RWPE1 (cell line): ENCODE results near the gene VIL1.

ENCODE experiments used
- CTCF ChIA-PET: fragments of 350-600 bp; sonication (Branson Sonifier 250); formaldehyde crosslinking; extraction: SDS; loops from one replicate; lab custom pipeline; 2021; lab: Yijun Ruan, JAX
- POLR2A ChIA-PET: fragments of 400-600 bp; formaldehyde crosslinking; extraction: SDS; loops from one replicate; lab custom pipeline; 2020; ENCODE audit warnings: antibody characterized with exemption; ENCODE audit not compliant: low non-redundant PET; lab: Yijun Ruan, JAX
- DNase-seq: peaks from one replicate; pipeline ENCODE4 v3.0.0; 2012; ENCODE audit warnings: low spot score
- H3K27ac ChIP-seq: fragments of 450-650 bp; 2 replicates; pipeline ENCODE4 v1.5.1; 2017
- TF ChIP-seq, protein P1 (sequence below): fragments of 450-650 bp; conservative IDR thresholded peaks from 2 replicates; pipeline ENCODE4 v1.5.1; 2017; ENCODE audit warnings: low read depth, mild to moderate bottlenecking

The VIL1 gene

DNA sequence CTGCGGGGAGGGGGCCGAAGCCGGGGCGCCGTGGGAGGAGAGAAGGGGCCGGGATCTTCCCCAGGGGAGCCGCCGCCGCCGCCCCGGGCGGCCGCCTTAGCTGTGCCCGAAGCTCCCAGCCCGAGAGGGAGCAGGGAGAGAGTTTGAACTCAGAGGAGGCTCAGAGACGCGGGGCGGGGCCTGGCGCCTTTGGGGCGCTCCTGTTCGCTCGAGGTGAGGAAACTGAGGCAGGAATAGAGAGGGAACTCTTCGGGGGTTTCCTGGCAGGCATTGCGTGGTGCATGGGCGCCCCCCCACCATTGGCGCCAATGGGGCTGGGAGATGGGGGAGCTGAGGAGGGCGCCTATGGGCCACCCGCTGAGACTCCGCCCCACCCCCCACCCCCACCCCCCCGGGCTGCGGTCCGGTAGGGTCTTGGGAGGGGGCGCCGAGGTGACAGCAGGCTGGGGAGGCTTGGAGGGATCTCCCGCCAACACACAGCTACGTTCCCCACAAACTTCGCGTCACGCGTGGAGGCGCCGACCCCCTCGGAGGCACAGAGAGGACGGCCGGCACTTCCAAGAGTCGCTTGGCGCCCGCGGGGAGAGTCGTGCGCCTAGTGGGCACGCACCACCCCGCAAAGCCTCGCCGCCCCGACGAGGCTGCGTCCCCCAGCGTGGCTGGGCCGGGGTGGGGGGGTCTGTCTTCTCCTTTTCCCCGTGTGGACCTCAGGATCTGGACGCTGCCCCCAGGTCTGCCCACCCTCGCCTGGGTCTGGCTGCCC, 18.6 kb upstream of the VIL1 start:
- TF ChIP-seq, protein P1, sequence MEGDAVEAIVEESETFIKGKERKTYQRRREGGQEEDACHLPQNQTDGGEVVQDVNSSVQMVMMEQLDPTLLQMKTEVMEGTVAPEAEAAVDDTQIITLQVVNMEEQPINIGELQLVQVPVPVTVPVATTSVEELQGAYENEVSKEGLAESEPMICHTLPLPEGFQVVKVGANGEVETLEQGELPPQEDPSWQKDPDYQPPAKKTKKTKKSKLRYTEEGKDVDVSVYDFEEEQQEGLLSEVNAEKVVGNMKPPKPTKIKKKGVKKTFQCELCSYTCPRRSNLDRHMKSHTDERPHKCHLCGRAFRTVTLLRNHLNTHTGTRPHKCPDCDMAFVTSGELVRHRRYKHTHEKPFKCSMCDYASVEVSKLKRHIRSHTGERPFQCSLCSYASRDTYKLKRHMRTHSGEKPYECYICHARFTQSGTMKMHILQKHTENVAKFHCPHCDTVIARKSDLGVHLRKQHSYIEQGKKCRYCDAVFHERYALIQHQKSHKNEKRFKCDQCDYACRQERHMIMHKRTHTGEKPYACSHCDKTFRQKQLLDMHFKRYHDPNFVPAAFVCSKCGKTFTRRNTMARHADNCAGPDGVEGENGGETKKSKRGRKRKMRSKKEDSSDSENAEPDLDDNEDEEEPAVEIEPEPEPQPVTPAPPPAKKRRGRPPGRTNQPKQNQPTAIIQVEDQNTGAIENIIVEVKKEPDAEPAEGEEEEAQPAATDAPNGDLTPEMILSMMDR: no peak
- CTCF ChIA-PET: interaction anchor here (0.6 to 0.7 kb wide), 2 partner anchors 53 to 894 kb away, joined by 3 to 4 read pairs; no protein-coding TSS in a partner anchor
- DNase-seq: peak; percentile 36
- POLR2A ChIA-PET: no interaction called here
- H3K27ac ChIP-seq: peak overlapping the region; percentile 99

DNA sequence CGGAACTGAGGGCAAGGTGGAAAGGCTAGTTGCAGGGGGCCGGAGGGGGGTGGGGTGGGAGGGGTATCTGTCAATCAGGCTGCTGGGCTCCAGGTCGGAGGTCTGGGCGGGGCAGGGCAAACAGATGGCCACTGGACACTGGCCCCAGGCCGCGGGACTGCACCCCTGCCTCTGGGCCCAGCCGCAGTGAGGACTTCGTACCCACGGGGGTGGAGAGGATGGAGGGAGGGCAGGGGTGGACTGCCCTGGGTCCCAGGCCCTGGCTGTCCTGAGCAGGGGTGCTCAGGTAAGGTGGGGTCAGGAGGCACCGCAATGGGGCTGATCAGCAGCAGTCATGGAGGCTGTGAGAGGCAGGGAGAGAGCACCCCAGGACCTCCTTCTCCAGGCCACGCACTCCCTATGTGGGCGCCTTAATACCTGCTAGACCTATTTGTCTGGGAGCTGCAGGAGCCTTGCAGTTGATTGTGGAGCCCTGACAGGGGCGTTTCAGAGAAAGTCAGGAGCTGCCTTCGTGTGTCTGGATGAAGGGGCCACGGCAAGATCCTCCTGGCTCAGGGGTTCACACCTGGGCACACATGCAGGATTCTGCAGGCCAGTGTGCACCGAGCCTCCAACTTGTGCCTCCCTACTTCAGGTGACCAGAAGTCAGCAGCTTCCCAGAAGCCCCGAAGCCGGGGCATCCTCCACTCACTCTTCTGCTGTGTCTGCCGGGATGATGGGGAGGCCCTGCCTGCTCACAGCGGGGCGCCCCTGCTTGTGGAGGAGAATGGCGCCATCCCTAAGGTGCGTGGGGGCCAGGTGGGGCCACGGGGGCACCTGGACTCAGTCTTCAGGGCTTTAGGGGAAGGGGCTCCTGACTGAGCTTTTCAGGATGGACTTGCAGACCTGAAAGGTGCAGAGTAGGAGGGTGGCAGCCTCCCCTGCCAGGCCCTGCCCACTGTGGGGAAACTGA, 17.7 kb upstream of the VIL1 start:
- no peak for DNase-seq
- TF ChIP-seq, protein P1: no peak
- ChIA-PET CTCF (interaction anchor here (0.7 kb wide), 1 partner anchor 97 kb away, joined by 3 read pairs; no protein-coding TSS in a partner anchor), POLR2A (no interaction called here)
- H3K27ac ChIP-seq: peak overlapping the region; percentile 99

DNA sequence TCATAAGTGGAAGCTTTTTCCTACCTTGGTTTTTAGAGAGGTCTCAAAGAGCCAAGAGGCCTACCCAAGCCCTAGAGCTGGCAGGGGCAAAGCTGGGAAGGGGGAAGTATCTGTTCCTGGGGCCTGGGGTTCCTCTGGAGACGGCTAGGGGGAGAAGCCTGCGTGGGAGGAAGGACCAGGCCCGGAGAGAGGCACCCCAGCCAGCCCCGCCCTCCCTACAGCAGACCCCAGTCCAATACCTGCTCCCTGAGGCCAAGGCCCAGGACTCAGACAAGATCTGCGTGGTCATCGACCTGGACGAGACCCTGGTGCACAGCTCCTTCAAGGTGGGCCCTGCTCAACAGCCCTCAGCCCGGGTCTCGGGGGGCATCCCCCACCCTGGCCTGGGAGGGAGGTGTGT, 17.0 kb upstream of the VIL1 start:
- ChIA-PET POLR2A (no interaction called here), CTCF (interaction anchor here (0.6 to 0.7 kb wide), 2 partner anchors 61 to 98 kb away, joined by 3 read pairs; no protein-coding TSS in a partner anchor)
- TF ChIP-seq, protein P1: no peak
- peak overlapping the region; percentile 99 for H3K27ac ChIP-seq
- DNase-seq: no peak

DNA sequence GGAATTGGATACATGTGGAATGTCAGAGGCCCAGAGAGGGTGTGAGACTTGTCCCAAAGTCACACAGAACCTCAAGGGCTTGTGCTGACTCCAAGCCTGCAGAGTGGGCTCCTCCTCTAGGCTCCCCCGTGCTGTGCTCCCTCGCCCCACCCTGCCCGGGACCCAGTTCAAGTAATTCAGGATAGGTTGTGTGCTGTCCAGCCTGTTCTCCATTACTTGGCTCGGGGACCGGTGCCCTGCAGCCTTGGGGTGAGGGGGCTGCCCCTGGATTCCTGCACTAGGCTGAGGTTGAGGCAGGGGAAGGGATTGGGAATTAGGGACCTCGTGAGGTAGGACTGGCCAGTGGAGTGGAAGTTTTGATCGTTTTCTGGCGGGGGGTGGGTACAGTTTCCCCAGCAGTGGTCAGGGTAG, 16.4 kb upstream of the VIL1 start:
- H3K27ac ChIP-seq: peak overlapping the region; percentile 99
- CTCF ChIA-PET: interaction anchor here (0.6 kb wide), 1 partner anchor 60 kb away, joined by 3 read pairs; no protein-coding TSS in a partner anchor
- DNase-seq: no peak
- TF ChIP-seq, protein P1: no peak
- POLR2A ChIA-PET: no interaction called here

DNA sequence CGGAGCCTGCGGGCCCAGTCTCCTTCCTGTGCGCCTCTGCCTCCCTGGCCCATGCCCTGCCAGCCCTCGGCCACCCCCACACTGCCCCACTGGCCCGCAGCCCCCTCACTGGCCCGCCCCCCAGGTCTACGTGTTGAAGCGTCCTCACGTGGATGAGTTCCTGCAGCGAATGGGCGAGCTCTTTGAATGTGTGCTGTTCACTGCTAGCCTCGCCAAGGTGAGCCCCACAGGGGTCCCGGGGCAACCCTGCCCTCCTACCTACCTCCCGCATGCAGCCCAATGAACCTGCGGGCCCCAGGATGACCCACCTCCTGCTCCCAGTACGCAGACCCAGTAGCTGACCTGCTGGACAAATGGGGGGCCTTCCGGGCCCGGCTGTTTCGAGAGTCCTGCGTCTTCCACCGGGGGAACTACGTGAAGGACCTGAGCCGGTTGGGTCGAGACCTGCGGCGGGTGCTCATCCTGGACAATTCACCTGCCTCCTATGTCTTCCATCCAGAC, 16.0 kb upstream of the VIL1 start:
- ChIA-PET POLR2A (no interaction called here), CTCF (no interaction called here)
- TF ChIP-seq, protein P1: no peak
- H3K27ac ChIP-seq: peak overlapping the region; percentile 99
- DNase-seq: no peak

DNA sequence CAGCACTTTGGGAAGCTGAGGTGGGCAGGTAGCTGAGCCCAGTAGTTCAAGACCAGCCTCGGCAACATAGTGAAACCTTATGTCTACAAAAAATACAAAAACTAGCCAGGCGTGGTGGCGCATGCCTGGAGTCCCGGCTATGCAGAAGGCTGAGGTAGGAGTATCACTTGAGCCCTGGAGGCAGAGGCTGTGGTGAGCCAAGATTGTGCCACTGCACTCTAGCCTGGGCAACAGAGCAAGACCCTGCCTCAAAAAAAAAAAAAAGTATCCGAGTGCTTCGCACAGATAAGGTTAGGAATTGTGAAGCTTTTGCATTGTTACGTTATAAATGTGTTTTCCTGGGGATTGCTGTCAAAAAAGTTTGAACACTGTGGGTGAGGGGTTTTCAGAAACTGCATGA, 15.1 kb upstream of the VIL1 start:
- ChIA-PET CTCF (interaction anchor here (1.0 kb wide), 1 partner anchor 10 kb away, joined by 4 read pairs; no protein-coding TSS in a partner anchor), POLR2A (no interaction called here)
- TF ChIP-seq, protein P1: no peak
- DNase-seq: no peak
- H3K27ac ChIP-seq: peak overlapping the region; percentile 99
